ENCODE measurements around the gene PRH2.

PRH2 gene

GRCh38 chr12:10900972-10901371, 28.1 kb upstream of the PRH2 start:
- no peak for DNase-seq
- Histone ChIP-seq H3K4me3 (ENCODE audit: low read length) (no peak overlapping the region), H3K9me2 (replicated peaks; ENCODE audit: insufficient read depth, low read length) (no peaks in the 10 kb centered on the region), H3K9ac (ENCODE audit: low read length) (no peak overlapping the region), H3K27me3 (replicated peaks; ENCODE audit: insufficient read depth, low read length) (no peaks in the 10 kb centered on the region), H3K79me2 (ENCODE audit: low read length) (no peaks in the 10 kb centered on the region), H3K4me1 (ENCODE audit: low read length) (no peaks in the 10 kb centered on the region), H4K20me1 (ENCODE audit: insufficient read depth, low read length) (no peaks in the 10 kb centered on the region), H3F3A (ENCODE audit: insufficient read depth, low read length) (no peaks in the 10 kb centered on the region), H3K36me3 (replicated peaks; ENCODE audit: insufficient read depth, low read length) (no peaks in the 10 kb centered on the region), H2AFZ (ENCODE audit: low read length) (no peak overlapping the region), H3K9me3 (replicated peaks; ENCODE audit: insufficient read depth, low read length) (no peaks in the 10 kb centered on the region), H3K4me2 (ENCODE audit: low read depth, low read length) (no peak overlapping the region), H3K27ac (ENCODE audit: low read length) (no peak overlapping the region)
- TF ChIP-seq EZH2phosphoT487 (IDR thresholded peaks at IDR 0.05; ENCODE audit: low read length), result no peak
- no peak for TF ChIP-seq EZH2 (optimal IDR thresholded peaks at IDR 0.05; ENCODE audit: low read depth, low read length)
- TF ChIP-seq CTCF (IDR thresholded peaks at IDR 0.05; ENCODE audit: low read length), result no peak

- no peak overlapping the region for H3K4me3 ChIP-seq (ENCODE audit: low read length)
- no peaks in the 10 kb centered on the region for H3K9me3 ChIP-seq (replicated peaks; ENCODE audit: insufficient read depth, low read length)
- H3K27ac ChIP-seq (ENCODE audit: low read length), result no peak overlapping the region
- no peaks in the 10 kb centered on the region for H3K36me3 ChIP-seq (replicated peaks; ENCODE audit: insufficient read depth, low read length)
- no peaks in the 10 kb centered on the region for H3K9me2 ChIP-seq (replicated peaks; ENCODE audit: insufficient read depth, low read length)
- TF ChIP-seq EZH2phosphoT487 (IDR thresholded peaks at IDR 0.05; ENCODE audit: low read length) (no peak), EZH2 (optimal IDR thresholded peaks at IDR 0.05; ENCODE audit: low read depth, low read length) (no peak), CTCF (IDR thresholded peaks at IDR 0.05; ENCODE audit: low read length) (no peak)
- no peaks in the 10 kb centered on the region for H3K79me2 ChIP-seq (ENCODE audit: low read length)
- no peaks in the 10 kb centered on the region for H3F3A ChIP-seq (ENCODE audit: insufficient read depth, low read length)
- H2AFZ ChIP-seq (ENCODE audit: low read length), result no peak overlapping the region
- no peaks in the 10 kb centered on the region for H4K20me1 ChIP-seq (ENCODE audit: insufficient read depth, low read length)
- H3K9ac ChIP-seq (ENCODE audit: low read length), result no peak overlapping the region
- H3K4me1 ChIP-seq (ENCODE audit: low read length), result no peaks in the 10 kb centered on the region
- H3K4me2 ChIP-seq (ENCODE audit: low read depth, low read length), result no peak overlapping the region
- no peak for DNase-seq
- H3K27me3 ChIP-seq (replicated peaks; ENCODE audit: insufficient read depth, low read length), result no peaks in the 10 kb centered on the region
These were observed 27.6 kb upstream of the PRH2 start for GRCh38 chr12:10901427-10901826.

GRCh38 chr12:10904686-10905085, 24.4 kb upstream of the PRH2 start:
- Histone ChIP-seq H3K4me1 (ENCODE audit: low read length) (no peaks in the 10 kb centered on the region), H3F3A (ENCODE audit: insufficient read depth, low read length) (no peaks in the 10 kb centered on the region), H3K79me2 (ENCODE audit: low read length) (no peaks in the 10 kb centered on the region), H3K9me2 (replicated peaks; ENCODE audit: insufficient read depth, low read length) (no peaks in the 10 kb centered on the region), H3K36me3 (replicated peaks; ENCODE audit: insufficient read depth, low read length) (no peaks in the 10 kb centered on the region), H3K4me3 (ENCODE audit: low read length) (no peak overlapping the region), H3K27me3 (replicated peaks; ENCODE audit: insufficient read depth, low read length) (no peaks in the 10 kb centered on the region), H3K9me3 (replicated peaks; ENCODE audit: insufficient read depth, low read length) (no peaks in the 10 kb centered on the region), H4K20me1 (ENCODE audit: insufficient read depth, low read length) (no peaks in the 10 kb centered on the region), H2AFZ (ENCODE audit: low read length) (no peak overlapping the region), H3K9ac (ENCODE audit: low read length) (no peak overlapping the region), H3K27ac (ENCODE audit: low read length) (no peak overlapping the region), H3K4me2 (ENCODE audit: low read depth, low read length) (no peak overlapping the region)
- TF ChIP-seq EZH2phosphoT487 (IDR thresholded peaks at IDR 0.05; ENCODE audit: low read length) (no peak), EZH2 (optimal IDR thresholded peaks at IDR 0.05; ENCODE audit: low read depth, low read length) (no peak)
- DNase-seq, result no peak

- H3K9me3 ChIP-seq (replicated peaks; ENCODE audit: insufficient read depth, low read length), result no peaks in the 10 kb centered on the region
- DNase-seq, result no peak
- H3K36me3 ChIP-seq (replicated peaks; ENCODE audit: insufficient read depth, low read length), result no peaks in the 10 kb centered on the region
- H3K4me1 ChIP-seq (ENCODE audit: low read length), result no peaks in the 10 kb centered on the region
- H3K4me3 ChIP-seq (ENCODE audit: low read length), result no peak within 1 kb of the TSS
- no peaks in the 10 kb centered on the region for H4K20me1 ChIP-seq (ENCODE audit: insufficient read depth, low read length)
- no peak within 1 kb of the TSS for H3K4me2 ChIP-seq (ENCODE audit: low read depth, low read length)
- H3K9ac ChIP-seq (ENCODE audit: low read length), result no peak within 1 kb of the TSS
- no peaks in the 10 kb centered on the region for H3K27me3 ChIP-seq (replicated peaks; ENCODE audit: insufficient read depth, low read length)
- no peaks in the 10 kb centered on the region for H3K9me2 ChIP-seq (replicated peaks; ENCODE audit: insufficient read depth, low read length)
- no peak within 1 kb of the TSS for H3K27ac ChIP-seq (ENCODE audit: low read length)
- no peaks in the 10 kb centered on the region for H3F3A ChIP-seq (ENCODE audit: insufficient read depth, low read length)
- H3K79me2 ChIP-seq (ENCODE audit: low read length), result no peaks in the 10 kb centered on the region
- TF ChIP-seq EZH2phosphoT487 (IDR thresholded peaks at IDR 0.05; ENCODE audit: low read length), result no peak
- no peak within 1 kb of the TSS for H2AFZ ChIP-seq (ENCODE audit: low read length)
These were observed 19.6 kb upstream of the PRH2 start, which contains the start of gene TAS2R13 for GRCh38 chr12:10909462-10909861. Gene TAS2R13 (minus strand): TSS chr12:10909562. CDS start chr12:10909298, 264 bp downstream.
